Astrocyte (in vitro differentiated cells and primary cell): Measurements from ENCODE around the gene TMPRSS3. TPM values are rescaled to one million over a fixed set of nuclear protein-coding genes. Genes with fewer than 3 reads are reported as not detected.

Source experiments
- DNase-seq: peaks from one replicate; pipeline ENCODE4 v3.0.0-alpha.2; 2010; ENCODE audit warnings: low read depth
- FAIRE-seq: peaks from 2 replicates; lab custom pipeline; 2011; peaks lifted over from hg19 to GRCh38; lab: Jason Lieb, UNC
- H2AFZ ChIP-seq: 2 replicates; pipeline ENCODE4 v1.6.0; 2012; ENCODE audit warnings: low read depth, low read length, inconsistent platforms
- H3K27ac ChIP-seq: 2 replicates; pipeline ENCODE4 v1.5.1; 2011; ENCODE audit warnings: low read depth, low read length, inconsistent platforms
- H3K27me3 ChIP-seq: 2 replicates; pipeline ENCODE4 v1.6.0; 2011; ENCODE audit warnings: low read length, inconsistent platforms; ENCODE audit not compliant: insufficient read depth
- H3K36me3 ChIP-seq: 2 replicates; pipeline ENCODE4 v1.5.1; 2011; ENCODE audit warnings: low read length, inconsistent platforms; ENCODE audit not compliant: insufficient read depth
- H3K4me1 ChIP-seq: 2 replicates; pipeline ENCODE4 v1.5.1; 2011; ENCODE audit warnings: low read length, inconsistent platforms; ENCODE audit not compliant: insufficient read depth
- H3K4me2 ChIP-seq: 2 replicates; pipeline ENCODE4 v1.6.0; 2012; ENCODE audit warnings: low read length, inconsistent platforms
- H3K4me3 ChIP-seq: 2 replicates; pipeline ENCODE4 v1.5.1; 2011; ENCODE audit warnings: low read depth, mild to moderate bottlenecking, low read length, inconsistent platforms; ENCODE audit not compliant: insufficient read depth
- H3K79me2 ChIP-seq: 2 replicates; pipeline ENCODE4 v1.6.0; 2012; ENCODE audit warnings: mild to moderate bottlenecking, low read length, inconsistent platforms; ENCODE audit not compliant: insufficient read depth
- H3K9ac ChIP-seq: 2 replicates; pipeline ENCODE4 v1.6.0; 2012; ENCODE audit warnings: mild to moderate bottlenecking, low read length, inconsistent platforms
- H3K9me3 ChIP-seq: 2 replicates; pipeline ENCODE4 v1.5.1; 2012; ENCODE audit warnings: low read depth, mild to moderate bottlenecking, low read length, inconsistent platforms; ENCODE audit not compliant: insufficient read depth
- H4K20me1 ChIP-seq: 2 replicates; pipeline ENCODE4 v1.6.0; 2012; ENCODE audit warnings: low read length, inconsistent platforms; ENCODE audit not compliant: insufficient read depth
- H3K27ac Mint-ChIP-seq: one replicate; pipeline ENCODE4 v1.8.0; 2021; ENCODE audit warnings: mild to moderate bottlenecking, mixed read lengths; ENCODE audit not compliant: unreplicated experiment
- H3K27me3 Mint-ChIP-seq: one replicate; pipeline ENCODE4 v1.8.0; 2021; ENCODE audit warnings: low read depth, mixed read lengths; ENCODE audit not compliant: unreplicated experiment
- H3K36me3 Mint-ChIP-seq: one replicate; pipeline ENCODE4 v1.8.0; 2021; ENCODE audit warnings: low read depth, mixed read lengths; ENCODE audit not compliant: unreplicated experiment
- H3K4me1 Mint-ChIP-seq: one replicate; pipeline ENCODE4 v1.8.0; 2021; ENCODE audit warnings: low read depth, mixed read lengths; ENCODE audit not compliant: unreplicated experiment
- H3K4me3 Mint-ChIP-seq: one replicate; pipeline ENCODE4 v1.8.0; 2021; ENCODE audit warnings: mild to moderate bottlenecking, moderate library complexity, mixed read lengths; ENCODE audit not compliant: unreplicated experiment
- H3K9me3 Mint-ChIP-seq: one replicate; pipeline ENCODE4 v1.8.0; 2021; ENCODE audit warnings: mild to moderate bottlenecking, mixed read lengths; ENCODE audit not compliant: unreplicated experiment
- EZH2 ChIP-seq: IDR thresholded peaks from 2 replicates; pipeline ENCODE4 v1.6.1; 2012; ENCODE audit warnings: mild to moderate bottlenecking, low read length, inconsistent platforms; ENCODE audit not compliant: insufficient read depth
- total RNA-seq: library from RNA; stranded (reverse); gene quantifications from 2 replicates; pipeline ENCODE4 v1.2.1, GENCODE V29; 2021
- TF ChIP-seq, protein P1 (sequence below): IDR thresholded peaks from 2 replicates; pipeline ENCODE4 v1.5.1; 2011; ENCODE audit warnings: low read depth, mild to moderate bottlenecking, inconsistent platforms, low read length, moderate library complexity; ENCODE audit not compliant: insufficient read depth

Gene TMPRSS3
- total RNA-seq, 1 donor from 2014 or later: not detected

DNA sequence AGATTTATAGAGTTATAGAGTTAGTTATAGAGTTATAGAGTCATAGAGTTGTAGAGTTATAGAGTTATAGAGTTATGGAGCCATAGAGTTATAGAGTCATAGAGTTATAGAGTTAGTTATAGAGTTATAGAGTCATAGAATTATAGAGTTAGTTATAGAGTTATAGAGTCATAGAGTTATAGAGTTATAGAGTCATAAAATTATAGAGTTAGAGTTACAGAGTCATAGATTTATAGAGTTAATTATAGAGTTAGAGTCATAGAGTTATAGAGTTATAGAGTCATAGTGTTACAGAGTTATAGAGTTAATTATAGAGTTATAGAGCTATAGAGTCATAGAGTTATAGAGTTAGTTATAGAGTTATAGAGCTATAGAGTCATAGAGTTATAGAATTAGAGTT lies 40.0 kb upstream of the TMPRSS3 start:
- H3K9me3 ChIP-seq: peaks cover 10% of the 10 kb centered on the region
- Mint-ChIP-seq H3K27ac (no peak overlapping the region), H3K4me3 (no peak overlapping the region), H3K9me3 (peaks cover 12% of the 10 kb centered on the region), H3K4me1 (no peaks in the 10 kb centered on the region), H3K27me3 (peaks cover 56% of the 10 kb centered on the region), H3K36me3 (no peaks in the 10 kb centered on the region)
- H3K36me3 ChIP-seq: no peaks in the 10 kb centered on the region
- no peak overlapping the region for H3K27ac ChIP-seq
- no peaks in the 10 kb centered on the region for H4K20me1 ChIP-seq
- DNase-seq (no peak), FAIRE-seq (no peak)
- H3K79me2 ChIP-seq: no peaks in the 10 kb centered on the region
- H2AFZ ChIP-seq: no peak overlapping the region
- no peak overlapping the region for H3K4me3 ChIP-seq
- H3K27me3 ChIP-seq: no peaks in the 10 kb centered on the region
- H3K4me1 ChIP-seq: no peaks in the 10 kb centered on the region
- no peak overlapping the region for H3K4me2 ChIP-seq
- TF ChIP-seq, protein P1, sequence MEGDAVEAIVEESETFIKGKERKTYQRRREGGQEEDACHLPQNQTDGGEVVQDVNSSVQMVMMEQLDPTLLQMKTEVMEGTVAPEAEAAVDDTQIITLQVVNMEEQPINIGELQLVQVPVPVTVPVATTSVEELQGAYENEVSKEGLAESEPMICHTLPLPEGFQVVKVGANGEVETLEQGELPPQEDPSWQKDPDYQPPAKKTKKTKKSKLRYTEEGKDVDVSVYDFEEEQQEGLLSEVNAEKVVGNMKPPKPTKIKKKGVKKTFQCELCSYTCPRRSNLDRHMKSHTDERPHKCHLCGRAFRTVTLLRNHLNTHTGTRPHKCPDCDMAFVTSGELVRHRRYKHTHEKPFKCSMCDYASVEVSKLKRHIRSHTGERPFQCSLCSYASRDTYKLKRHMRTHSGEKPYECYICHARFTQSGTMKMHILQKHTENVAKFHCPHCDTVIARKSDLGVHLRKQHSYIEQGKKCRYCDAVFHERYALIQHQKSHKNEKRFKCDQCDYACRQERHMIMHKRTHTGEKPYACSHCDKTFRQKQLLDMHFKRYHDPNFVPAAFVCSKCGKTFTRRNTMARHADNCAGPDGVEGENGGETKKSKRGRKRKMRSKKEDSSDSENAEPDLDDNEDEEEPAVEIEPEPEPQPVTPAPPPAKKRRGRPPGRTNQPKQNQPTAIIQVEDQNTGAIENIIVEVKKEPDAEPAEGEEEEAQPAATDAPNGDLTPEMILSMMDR: no peak
- no peak for TF ChIP-seq EZH2
- H3K9ac ChIP-seq: no peak overlapping the region

DNA sequence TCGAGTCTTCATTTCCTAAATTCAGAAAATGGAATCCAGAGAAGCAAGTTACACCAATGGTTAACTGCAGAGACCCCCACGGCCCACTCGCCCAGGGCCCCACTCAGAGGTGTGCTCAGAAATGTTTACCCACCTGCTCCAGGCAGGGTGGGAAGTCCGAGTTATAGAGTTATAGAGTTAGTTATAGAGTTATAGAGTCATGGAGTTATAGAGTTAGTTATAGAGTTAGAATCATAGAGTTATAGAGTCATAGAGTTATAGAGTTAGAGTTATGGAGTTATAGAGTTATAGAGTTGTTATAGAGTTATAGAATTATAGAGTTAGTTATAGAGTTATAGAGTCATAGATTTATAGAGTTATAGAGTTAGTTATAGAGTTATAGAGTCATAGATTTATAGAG lies 39.5 kb upstream of the TMPRSS3 start:
- H3K4me3 ChIP-seq: no peak overlapping the region
- H3K27ac Mint-ChIP-seq: no peak overlapping the region
- no peaks in the 10 kb centered on the region for H3K36me3 Mint-ChIP-seq
- H3K9me3 ChIP-seq: peaks cover 10% of the 10 kb centered on the region
- peaks cover 56% of the 10 kb centered on the region for H3K27me3 Mint-ChIP-seq
- H3K4me1 Mint-ChIP-seq: no peaks in the 10 kb centered on the region
- no peaks in the 10 kb centered on the region for H3K27me3 ChIP-seq
- no peak overlapping the region for H3K4me3 Mint-ChIP-seq
- H2AFZ ChIP-seq: no peak overlapping the region
- TF ChIP-seq EZH2: no peak
- TF ChIP-seq, protein P1: no peak
- FAIRE-seq: no peak
- H3K79me2 ChIP-seq: no peaks in the 10 kb centered on the region
- H3K4me1 ChIP-seq: no peaks in the 10 kb centered on the region
- no peaks in the 10 kb centered on the region for H3K36me3 ChIP-seq
- H3K9me3 Mint-ChIP-seq: peaks cover 12% of the 10 kb centered on the region
- H4K20me1 ChIP-seq: no peaks in the 10 kb centered on the region
- H3K9ac ChIP-seq: no peak overlapping the region
- H3K4me2 ChIP-seq: no peak overlapping the region
- no peak overlapping the region for H3K27ac ChIP-seq
- DNase-seq: no peak

DNA sequence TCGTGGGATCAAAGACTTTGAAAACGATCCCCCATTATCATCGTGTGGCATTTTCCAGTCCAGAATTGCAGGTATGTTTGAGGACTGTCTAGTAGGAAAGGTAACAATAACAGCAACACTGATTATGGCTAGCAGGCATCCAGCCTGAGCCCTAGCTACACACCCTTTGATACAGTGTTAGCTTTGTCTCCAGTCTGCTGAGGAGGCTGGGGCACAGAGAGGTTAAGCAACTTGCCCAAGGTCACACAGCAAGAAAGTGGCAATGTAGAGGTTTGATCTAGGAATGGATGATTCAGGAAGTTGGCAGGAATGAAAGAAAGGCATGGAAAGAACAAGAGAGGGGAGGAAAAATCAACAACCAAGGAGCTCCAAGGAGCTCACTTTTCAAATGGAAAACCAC lies 39.0 kb upstream of the TMPRSS3 start:
- Histone ChIP-seq H3K4me1 (no peaks in the 10 kb centered on the region), H3K27me3 (no peaks in the 10 kb centered on the region), H3K4me3 (no peak overlapping the region), H2AFZ (no peak overlapping the region), H3K27ac (no peak overlapping the region), H3K79me2 (no peaks in the 10 kb centered on the region), H3K36me3 (no peaks in the 10 kb centered on the region), H4K20me1 (no peaks in the 10 kb centered on the region), H3K9ac (no peak overlapping the region), H3K9me3 (peaks cover 10% of the 10 kb centered on the region), H3K4me2 (no peak overlapping the region)
- TF ChIP-seq, protein P1: no peak
- TF ChIP-seq EZH2: no peak
- H3K4me3 Mint-ChIP-seq: no peak overlapping the region
- no peak overlapping the region for H3K27ac Mint-ChIP-seq
- no peak for FAIRE-seq
- no peak for DNase-seq
- H3K36me3 Mint-ChIP-seq: no peaks in the 10 kb centered on the region
- H3K4me1 Mint-ChIP-seq: no peaks in the 10 kb centered on the region
- peaks cover 12% of the 10 kb centered on the region for H3K9me3 Mint-ChIP-seq
- peaks cover 58% of the 10 kb centered on the region for H3K27me3 Mint-ChIP-seq
